ENCODE results near the gene LCN1.

- TF ChIP-seq EP300 (conservative IDR thresholded peaks at IDR 0.05; ENCODE audit: poor library complexity, severe bottlenecking) (no peak), POLR2AphosphoS5 (IDR thresholded peaks at IDR 0.05) (no peak), CTCF (IDR thresholded peaks at IDR 0.05; ENCODE audit: poor library complexity, severe bottlenecking) (no peak), SMC3 (conservative IDR thresholded peaks at IDR 0.05; ENCODE audit: poor library complexity) (no peak), TAF1 (IDR thresholded peaks at IDR 0.05; ENCODE audit: low read depth) (no peak), EZH2 (IDR thresholded peaks at IDR 0.05; ENCODE audit: borderline replicate concordance, insufficient read depth, low read length, poor library complexity, severe bottlenecking) (no peak), RAD21 (conservative IDR thresholded peaks at IDR 0.05) (no peak), REST (IDR thresholded peaks at IDR 0.05; ENCODE audit: borderline replicate concordance) (no peak), MXI1 (conservative IDR thresholded peaks at IDR 0.05; ENCODE audit: poor library complexity, severe bottlenecking) (no peak)
These were observed 51.9 kb downstream of the LCN1 start for GRCh38 chr9:135573124-135573523.

Data from neural cell (in vitro differentiated cells).